Spleen (tissue), 7 donors: ENCODE results near the gene MT1G.

Source experiments
- CTCF ChIP-seq, 11 experiments: fragments of 200-600 bp in 7 of 11; fragments of 450-650 bp in 4 of 11; sonication (generic) in 4 of 11; IDR thresholded peaks in 8 of 11; conservative IDR thresholded peaks in 3 of 11; 1 replicate in 7 of 11; 2 replicates in 4 of 11; pipeline versions ENCODE4 v1.4.0 to v1.8.0; 2016 to 2021; ENCODE audit warnings: antibody characterized with exemption in 11 of 11, inconsistent platforms in 4 of 11, mild to moderate bottlenecking in 1 of 11
- POLR2A ChIP-seq, 3 donors: fragments of 450-650 bp; IDR thresholded peaks; one replicate each; pipeline ENCODE4 v1.5.1; 2017; ENCODE audit warnings: antibody characterized with exemption in 3 of 3, mild to moderate bottlenecking in 1 of 3
- donor health status: DM: no; HTN: no; CAD: no; lungs with moderate emphysema.
- donor health status: DM: no; HTN: no; CAD: no.
- donor health status: DM: no; HTN: no; CAD: no.

GRCh38 chr16:56679078-56679730 is 11.3 kb upstream of the MT1G start:
- TF ChIP-seq CTCF (IDR thresholded peaks at IDR 0.05 in 8 of 11, conservative IDR thresholded peaks at IDR 0.05 in 3 of 11) (no peak), POLR2A (IDR thresholded peaks at IDR 0.05) (no peak)
